Loucy (cell line): Measurements from ENCODE around the gene SLC2A1.

Experiments used
- H2AFZ ChIP-seq: fragments of 200-600 bp; sonication (generic); 2 replicates; pipeline ENCODE4 v1.6.0; 2016; ENCODE audit warnings: antibody characterized with exemption, mild to moderate bottlenecking, low read length, moderate library complexity
- H3F3A ChIP-seq: fragments of 200-600 bp; 2 replicates; pipeline ENCODE4 v1.6.0; 2016; ENCODE audit warnings: antibody characterized with exemption, low read depth, mild to moderate bottlenecking
- H3K27me3 ChIP-seq: fragments of 200-600 bp; sonication (generic); 2 replicates; pipeline ENCODE4 v1.6.1; 2014; ENCODE audit warnings: low read length, mild to moderate bottlenecking; ENCODE audit not compliant: insufficient read depth, poor library complexity, severe bottlenecking
- H3K36me3 ChIP-seq: fragments of 200-600 bp; sonication (generic); 2 replicates; pipeline ENCODE4 v1.6.1; 2016; ENCODE audit warnings: low read length; ENCODE audit not compliant: insufficient read depth
- H3K4me1 ChIP-seq: fragments of 200-600 bp; sonication (generic); 2 replicates; pipeline ENCODE4 v1.5.1; 2014; ENCODE audit warnings: low read length, mild to moderate bottlenecking; ENCODE audit not compliant: insufficient read depth, poor library complexity, severe bottlenecking
- H3K4me2 ChIP-seq: fragments of 200-600 bp; sonication (generic); 2 replicates; pipeline ENCODE4 v1.6.0; 2014; ENCODE audit warnings: antibody characterized with exemption, low read length, low read depth, mild to moderate bottlenecking; ENCODE audit not compliant: poor library complexity, severe bottlenecking
- H3K4me3 ChIP-seq: fragments of 200-600 bp; sonication (generic); 2 replicates; pipeline ENCODE4 v1.5.1; 2014; ENCODE audit warnings: low read length, mild to moderate bottlenecking, mixed read lengths; ENCODE audit not compliant: poor library complexity, severe bottlenecking
- H3K79me2 ChIP-seq: fragments of 200-600 bp; sonication (generic); 2 replicates; pipeline ENCODE4 v1.6.1; 2014; ENCODE audit warnings: low read length; ENCODE audit not compliant: insufficient read depth
- H3K9ac ChIP-seq: fragments of 200-600 bp; sonication (generic); 2 replicates; pipeline ENCODE4 v1.6.0; 2014; ENCODE audit warnings: mild to moderate bottlenecking, low read depth, low read length, moderate library complexity; ENCODE audit not compliant: poor library complexity, severe bottlenecking
- H3K9me2 ChIP-seq: fragments of 200-600 bp; sonication (generic); replicated peaks from 2 replicates; pipeline ENCODE4 v1.6.1; 2016; ENCODE audit warnings: low read depth, low read length, mixed read lengths
- H3K9me3 ChIP-seq: fragments of 200-600 bp; sonication (generic); 2 replicates; pipeline ENCODE4 v1.6.1; 2014; ENCODE audit warnings: mild to moderate bottlenecking, antibody characterized with exemption, low read length, low read depth; ENCODE audit not compliant: insufficient read depth
- H4K20me1 ChIP-seq: fragments of 200-600 bp; sonication (generic); 2 replicates; pipeline ENCODE4 v1.6.0; 2014; ENCODE audit warnings: antibody characterized with exemption, low read length, mild to moderate bottlenecking; ENCODE audit not compliant: insufficient read depth, poor library complexity, severe bottlenecking
- CTCF ChIP-seq: fragments of 200-600 bp; sonication (generic); conservative IDR thresholded peaks from 2 replicates; pipeline ENCODE4 v1.5.1; 2014; ENCODE audit warnings: mild to moderate bottlenecking, antibody characterized with exemption, low read length
- EZH2phosphoT487 ChIP-seq: fragments of 200-600 bp; IDR thresholded peaks from 2 replicates; pipeline ENCODE4 v1.6.1; 2018; ENCODE audit warnings: antibody characterized with exemption, mild to moderate bottlenecking, moderate library complexity, borderline replicate concordance

SLC2A1 gene

GRCh38 chr1:42932442-42932941, 26.2 kb downstream of the SLC2A1 start:
- Histone ChIP-seq H3K4me3 (peak overlapping the region; percentile 69), H3K9me2 (no peaks in the 10 kb centered on the region), H3K79me2 (peaks cover 71% of the 10 kb centered on the region; the same call in 1 of the 2 replicates), H3K9me3 (no peaks in the 10 kb centered on the region), H3K27me3 (no peaks in the 10 kb centered on the region), H3K4me2 (peak overlapping the region; percentile 89), H2AFZ (peak overlapping the region; percentile 76; the same call in 1 of the 2 replicates), H3F3A (peaks cover 12% of the 10 kb centered on the region; the same call in 1 of the 2 replicates), H3K9ac (peak overlapping the region; percentile 66), H3K4me1 (peaks cover 54% of the 10 kb centered on the region), H3K36me3 (peaks cover 79% of the 10 kb centered on the region), H4K20me1 (peaks cover 44% of the 10 kb centered on the region)
- TF ChIP-seq EZH2phosphoT487 (no peak), CTCF (no peak)

GRCh38 chr1:42931911-42932422, 26.7 kb downstream of the SLC2A1 start:
- Histone ChIP-seq H3F3A (peaks cover 12% of the 10 kb centered on the region; the same call in 1 of the 2 replicates), H2AFZ (peak overlapping the region; percentile 76; the same call in 1 of the 2 replicates), H3K4me2 (peak overlapping the region; percentile 89), H3K27me3 (no peaks in the 10 kb centered on the region), H3K79me2 (peaks cover 66% of the 10 kb centered on the region; the same call in 1 of the 2 replicates), H3K9ac (peak overlapping the region; percentile 66), H3K9me2 (no peaks in the 10 kb centered on the region), H4K20me1 (peaks cover 40% of the 10 kb centered on the region), H3K9me3 (no peaks in the 10 kb centered on the region), H3K4me3 (peak overlapping the region; percentile 69), H3K36me3 (peaks cover 79% of the 10 kb centered on the region), H3K4me1 (peaks cover 50% of the 10 kb centered on the region)
- TF ChIP-seq EZH2phosphoT487 (no peak), CTCF (no peak)

- Histone ChIP-seq H3K36me3 (peaks cover 79% of the 10 kb centered on the region), H3K27me3 (no peaks in the 10 kb centered on the region), H3K9me3 (no peaks in the 10 kb centered on the region), H3K4me3 (peak overlapping the region; percentile 69), H3K4me2 (peak overlapping the region; percentile 89), H3K4me1 (peaks cover 42% of the 10 kb centered on the region), H4K20me1 (peaks cover 31% of the 10 kb centered on the region), H3K9ac (peak overlapping the region; percentile 66), H2AFZ (no peak overlapping the region), H3K9me2 (no peaks in the 10 kb centered on the region), H3K79me2 (peaks cover 58% of the 10 kb centered on the region; the same call in 1 of the 2 replicates), H3F3A (peaks cover 12% of the 10 kb centered on the region; the same call in 1 of the 2 replicates)
- TF ChIP-seq CTCF (peak; percentile 74), EZH2phosphoT487 (no peak)
Measured at GRCh38 chr1:42931108-42931539, 27.5 kb downstream of the SLC2A1 start.
